Uterus (tissue), 4 donors: ENCODE measurements around the gene PANK2. TPM values are rescaled to one million over a fixed set of nuclear protein-coding genes. Genes with fewer than 3 reads are reported as not detected.
"Not testable (repeated sequence)": the region's sequence is repeated elsewhere in the genome, so short reads cannot be mapped to it uniquely, and the experiment has no call there.

Source experiments
- DNase-seq, 2 donors: peaks; one replicate each; pipeline ENCODE4 v3.0.0-alpha.2; 2019 to 2020
- H3K27ac ChIP-seq, 2 donors: fragments of 200-600 bp; sonication (generic); 1 replicate in 1 of 2; 2 replicates in 1 of 2; pipeline ENCODE4 v1.5.1; 2016 to 2018
- H3K27me3 ChIP-seq, 2 donors: fragments of 200-600 bp; sonication (generic); one replicate each; pipeline ENCODE4 v1.5.1; 2018 to 2019; ENCODE audit warnings: control low read depth in 1 of 2
- H3K36me3 ChIP-seq, 2 donors: fragments of 200-600 bp; sonication (generic); one replicate each; pipeline ENCODE4 v1.5.1; 2019; ENCODE audit warnings: control low read depth in 1 of 2
- H3K4me1 ChIP-seq, 2 donors: fragments of 200-600 bp; sonication (generic); one replicate each; pipeline ENCODE4 v1.5.1; 2018 to 2019; ENCODE audit warnings: control low read depth in 1 of 2
- H3K4me3 ChIP-seq, 2 donors: fragments of 200-600 bp; sonication (generic); 1 replicate in 1 of 2; 2 replicates in 1 of 2; pipeline ENCODE4 v1.5.1; 2018 to 2019; ENCODE audit warnings: mild to moderate bottlenecking in 1 of 2
- H3K9me3 ChIP-seq, 2 donors: fragments of 200-600 bp; sonication (generic); one replicate each; pipeline ENCODE4 v1.5.1; 2019; ENCODE audit warnings: control low read depth in 1 of 2
- CTCF ChIP-seq, 4 experiments: fragments of 200-600 bp in 2 of 4; fragments of 450-650 bp in 2 of 4; sonication (generic) in 2 of 4; IDR thresholded peaks; one replicate each; pipeline ENCODE4 v1.5.1; 2016 to 2019; ENCODE audit warnings: antibody characterized with exemption in 4 of 4, mild to moderate bottlenecking in 2 of 4, moderate library complexity in 1 of 4
- POLR2A ChIP-seq, 2 donors: fragments of 450-650 bp; IDR thresholded peaks; one replicate each; pipeline ENCODE4 v1.6.1; 2016; ENCODE audit warnings: antibody characterized with exemption in 2 of 2, mild to moderate bottlenecking in 1 of 2, moderate library complexity in 1 of 2
- intact Hi-C: fragments of 100-400 bp; cut with DNase I; formaldehyde crosslinking; loops from one replicate; pipeline ENCODE4 v1.15.1; 2023; ENCODE audit warnings: low total_unique reads
- total RNA-seq, 4 donors: library from RNA; depleted of rRNA in 3 of 4; stranded (reverse); fragments of >200 nt in 3 of 4; gene quantifications; one replicate each; pipeline versions ENCODE4 v1.1.0 to v1.2.4, GENCODE V29; 2014 to 2023
- donor health status: DM: yes; HTN: yes; CAD: no.

The PANK2 gene
- total RNA-seq, 4 donors from 2014 or later = 18.2 to 82.0 (median 53.5) TPM

- no peak overlapping the region for H3K27ac ChIP-seq
- TF ChIP-seq POLR2A (IDR thresholded peaks at IDR 0.05) (no peak), CTCF (IDR thresholded peaks at IDR 0.05) (no peak)
- intact Hi-C loops = no loop called here
These were observed 75.5 kb downstream of the PANK2 start for GRCh38 chr20:3964719-3965118.

GRCh38 chr20:3966571-3966970, 77.4 kb downstream of the PANK2 start:
- H3K27ac ChIP-seq = no peak overlapping the region
- H3K4me3 ChIP-seq = no peak overlapping the region
- intact Hi-C loops = no loop called here
- no peaks in the 10 kb centered on the region for H3K27me3 ChIP-seq
- DNase-seq = no peak
- H3K36me3 ChIP-seq = no peaks in the 10 kb centered on the region
- H3K4me1 ChIP-seq = no peaks in the 10 kb centered on the region
- H3K9me3 ChIP-seq = no peaks in the 10 kb centered on the region
- no peak for TF ChIP-seq POLR2A (IDR thresholded peaks at IDR 0.05)

More at GRCh38 chr20:3964719-3965118, 75.5 kb downstream of the PANK2 start:
- Histone ChIP-seq H3K4me3 (no peak overlapping the region), H3K27me3 (no peaks in the 10 kb centered on the region), H3K4me1 (no peaks in the 10 kb centered on the region), H3K36me3 (no peaks in the 10 kb centered on the region), H3K9me3 (no peaks in the 10 kb centered on the region)
- no peak for DNase-seq

GRCh38 chr20:3970016-3970415, 80.8 kb downstream of the PANK2 start:
- H3K27ac ChIP-seq = no peak overlapping the region
- no peak overlapping the region for H3K4me3 ChIP-seq
- intact Hi-C loops = no loop called here
- no peak for DNase-seq
- no peaks in the 10 kb centered on the region for H3K4me1 ChIP-seq
- H3K27me3 ChIP-seq = no peaks in the 10 kb centered on the region
- H3K36me3 ChIP-seq = no peaks in the 10 kb centered on the region
- TF ChIP-seq POLR2A (IDR thresholded peaks at IDR 0.05) (no peak), CTCF (IDR thresholded peaks at IDR 0.05) (no peak)
- no peaks in the 10 kb centered on the region for H3K9me3 ChIP-seq

GRCh38 chr20:3971145-3971544, 82.0 kb downstream of the PANK2 start:
- Histone ChIP-seq H3K27ac (no peak overlapping the region), H3K9me3 (no peaks in the 10 kb centered on the region), H3K36me3 (no peaks in the 10 kb centered on the region), H3K4me3 (no peak overlapping the region), H3K27me3 (no peaks in the 10 kb centered on the region), H3K4me1 (no peaks in the 10 kb centered on the region)
- no peak for TF ChIP-seq CTCF (IDR thresholded peaks at IDR 0.05)
- TF ChIP-seq POLR2A (IDR thresholded peaks at IDR 0.05) = no peak
- intact Hi-C loops = no loop called here
- DNase-seq = no peak

GRCh38 chr20:3972161-3972560, 83.0 kb downstream of the PANK2 start:
- no peaks in the 10 kb centered on the region for H3K9me3 ChIP-seq
- TF ChIP-seq CTCF (IDR thresholded peaks at IDR 0.05) = no peak
- no peak for TF ChIP-seq POLR2A (IDR thresholded peaks at IDR 0.05)
- no peaks in the 10 kb centered on the region for H3K4me1 ChIP-seq
- H3K27ac ChIP-seq = no peak overlapping the region
- intact Hi-C loops = no loop called here
- H3K36me3 ChIP-seq = no peaks in the 10 kb centered on the region
- no peaks in the 10 kb centered on the region for H3K27me3 ChIP-seq
- DNase-seq = no peak
- no peak overlapping the region for H3K4me3 ChIP-seq

- H3K27ac ChIP-seq, H3K9me3 ChIP-seq, intact Hi-C loops, H3K4me1 ChIP-seq, H3K27me3 ChIP-seq, H3K4me3 ChIP-seq, H3K36me3 ChIP-seq, DNase-seq: not testable (repeated sequence)
These were observed 83.4 kb downstream of the PANK2 start for GRCh38 chr20:3972631-3973030.
